Right lung (tissue), 5 donors: Measurements from ENCODE around the gene FANCL. TPM values are rescaled to one million over a fixed set of nuclear protein-coding genes. Genes with fewer than 3 reads are reported as not detected.

Experiments used
- polyA plus RNA-seq, 5 donors: library from polyadenylated mRNA; unstranded; fragments of 120-200 nt; gene quantifications; one replicate each; pipeline versions ENCODE4 v1.2.1 to v1.2.3, GENCODE V29; 2013; ENCODE audit warnings: inconsistent platforms in 1 of 5, low replicate concordance in 1 of 5; ENCODE audit not compliant: insufficient read length in 5 of 5, insufficient read depth in 1 of 5

Gene FANCL
- polyA plus RNA-seq, 5 donors: 81.4 to 115 (median 103) TPM

Other genes starting within 250 kb of the FANCL start
- gene VRK2, start 194.5 kb downstream of the FANCL start, polyA plus RNA-seq: 10 to 100 TPM; 20.5 to 28.7 (median 24.3) TPM